Nasal cavity respiratory epithelium epithelial cell of viscerocranial mucosa (primary cell): Measurements from ENCODE around the gene PCK1. TPM values are rescaled to one million over a fixed set of nuclear protein-coding genes. Genes with fewer than 3 reads are reported as not detected.

Source experiments
- total RNA-seq: library from RNA; depleted of rRNA; stranded (reverse); fragments of >200 nt; gene quantifications from 2 replicates; pipeline ENCODE4 v1.2.3, GENCODE V29; 2014

Gene PCK1
- total RNA-seq: not detected in 2 replicates

GRCh38 chr20:57560554-57561355, at the start of gene PCK1:
Gene PCK1, plus strand, starts transcription at chr20:57561110. Its CDS starts 302 bp downstream, at chr20:57561412.

GRCh38 chr20:57524511-57525176, 36.3 kb upstream of the PCK1 start, which contains the start of gene CTCFL:
Gene CTCFL, minus strand, starts transcription at chr20:57525140. Its CDS starts 935 bp downstream, at chr20:57524205.

Other genes starting within 250 kb of the PCK1 start
- gene SPO11, start 231.3 kb upstream of the PCK1 start, total RNA-seq: not detected in 2 replicates
- gene RAE1, start 209.9 kb upstream of the PCK1 start, total RNA-seq: 22.9 and 45.4 TPM in 2 replicates
- 8.5 and 13.2 TPM in 2 replicates for gene RBM38, start 169.7 kb upstream of the PCK1 start, total RNA-seq
- not detected in 2 replicates for gene CTCFL, start 36.0 kb upstream of the PCK1 start, total RNA-seq
- gene ZBP1, start 59.3 kb downstream of the PCK1 start, total RNA-seq: not detected in 2 replicates
- gene PMEPA1, start 148.9 kb downstream of the PCK1 start, total RNA-seq: 10.3 and 111 TPM in 2 replicates